Upper lobe of left lung (tissue), 6 donors: Measurements from ENCODE around the gene SIK3. TPM values are rescaled to one million over a fixed set of nuclear protein-coding genes. Genes with fewer than 3 reads are reported as not detected.

ENCODE experiments used
- ATAC-seq, 2 donors: fragments of 200-7000 bp; cut with Tn5 transposase; one replicate each; pipeline ENCODE4 v1.9.1; 2022; ENCODE audit warnings: mild to moderate bottlenecking in 2 of 2, moderate library complexity in 2 of 2; ENCODE audit not compliant: low FRiP score in 2 of 2
- DNase-seq, 2 donors: peaks; one replicate each; pipeline ENCODE4 v3.0.0-alpha.2; 2019 to 2020
- H3K27ac ChIP-seq, 4 donors: fragments of 200-600 bp; sonication (generic); one replicate each; pipeline ENCODE4 v1.5.1; 2016 to 2019
- H3K27me3 ChIP-seq, 4 donors: fragments of 200-600 bp; sonication (generic); one replicate each; pipeline ENCODE4 v1.5.1; 2017 to 2019
- H3K36me3 ChIP-seq, 4 donors: fragments of 200-600 bp; sonication (generic); one replicate each; pipeline ENCODE4 v1.5.1; 2016 to 2019
- H3K4me1 ChIP-seq, 4 donors: fragments of 200-600 bp; sonication (generic); one replicate each; pipeline ENCODE4 v1.5.1; 2018 to 2019
- H3K4me3 ChIP-seq, 4 donors: fragments of 200-600 bp; sonication (generic); one replicate each; pipeline ENCODE4 v1.5.1; 2017 to 2019; ENCODE audit warnings: mild to moderate bottlenecking in 2 of 4, moderate library complexity in 1 of 4
- H3K9me3 ChIP-seq, 4 donors: fragments of 200-600 bp; sonication (generic); one replicate each; pipeline ENCODE4 v1.5.1; 2018 to 2019
- CTCF ChIP-seq, 6 experiments: fragments of 450-650 bp in 4 of 6; fragments of 200-600 bp in 2 of 6; sonication (generic) in 2 of 6; IDR thresholded peaks; one replicate each; pipeline ENCODE4 v1.5.1; 2016 to 2019; ENCODE audit warnings: antibody characterized with exemption in 6 of 6
- EP300 ChIP-seq, 4 donors: sonication (generic); formaldehyde crosslinking; IDR thresholded peaks; one replicate each; pipeline ENCODE4 v1.5.1; 2017; ENCODE audit warnings: antibody characterized with exemption in 4 of 4, control low read depth in 2 of 4
- POLR2A ChIP-seq, 4 donors: fragments of 450-650 bp; IDR thresholded peaks; one replicate each; pipeline ENCODE4 v1.5.1; 2016 to 2017; ENCODE audit warnings: antibody characterized with exemption in 4 of 4, mild to moderate bottlenecking in 2 of 4
- POLR2AphosphoS5 ChIP-seq, 2 donors: sonication (generic); formaldehyde crosslinking; IDR thresholded peaks; one replicate each; pipeline ENCODE4 v1.5.1; 2017; ENCODE audit warnings: antibody characterized with exemption in 2 of 2
- WGBS, 2 donors: methylation state at CpG; one replicate each; pipeline ENCODE4 v1.1.5; 2017 to 2018; 5-methylcytosine and 5-hydroxymethylcytosine counted together
- total RNA-seq, 6 donors: library from RNA; depleted of rRNA in 4 of 6; stranded (reverse); fragments of >200 nt in 4 of 6; gene quantifications; one replicate each; pipeline versions ENCODE4 v1.1.0 to v1.2.1, GENCODE V29; 2016 to 2021
- donor health status: DM: no; HTN: no; CAD: no; lungs with moderate emphysema.
- donor health status: DM: no; HTN: yes; CAD: no; lungs with severe emphysema.

SIK3 gene
- total RNA-seq, 6 donors from 2014 or later, result 26.9 to 115 (median 43.7) TPM

GRCh38 chr11:116876656-116877055, 221.6 kb downstream of the SIK3 start:
- Histone ChIP-seq H3K36me3 (peaks cover 4 to 42% (median 24%) of the 10 kb centered on the region in 4 donors), H3K9me3 (no peaks in the 10 kb centered on the region), H3K4me3 (no peak overlapping the region), H3K27ac (no peak overlapping the region), H3K27me3 (no peaks in the 10 kb centered on the region), H3K4me1 (no peaks in the 10 kb centered on the region)
- DNase-seq, result no peak
- no peak for TF ChIP-seq POLR2AphosphoS5 (IDR thresholded peaks at IDR 0.05)
- no peak for TF ChIP-seq POLR2A (IDR thresholded peaks at IDR 0.05)
- TF ChIP-seq EP300 (IDR thresholded peaks at IDR 0.05), result no peak
- no peak for TF ChIP-seq CTCF (IDR thresholded peaks at IDR 0.05)
- ATAC-seq, result no peak
- 84 to 93% methylated on average over 7 to 8 of the region's 8 CpGs for WGBS, 2 donors

GRCh38 chr11:116875194-116875593, 223.0 kb downstream of the SIK3 start:
- H3K4me1 ChIP-seq, result peaks cover 0 to 9% (median 3%) of the 10 kb centered on the region in 4 donors
- no peak overlapping the region for H3K4me3 ChIP-seq
- DNase-seq (no peak), ATAC-seq (no peak)
- TF ChIP-seq POLR2A (IDR thresholded peaks at IDR 0.05) (no peak), CTCF (IDR thresholded peaks at IDR 0.05) (no peak), EP300 (IDR thresholded peaks at IDR 0.05) (no peak), POLR2AphosphoS5 (IDR thresholded peaks at IDR 0.05) (no peak)
- WGBS, 2 donors, result 96 to 99% methylated on average over 7 of the region's 7 CpGs
- H3K27me3 ChIP-seq, result no peaks in the 10 kb centered on the region
- no peaks in the 10 kb centered on the region for H3K9me3 ChIP-seq
- no peak overlapping the region for H3K27ac ChIP-seq
- H3K36me3 ChIP-seq, result peaks cover 4 to 53% (median 24%) of the 10 kb centered on the region in 4 donors

GRCh38 chr11:116874251-116874650, 224.0 kb downstream of the SIK3 start:
- no peak for DNase-seq

GRCh38 chr11:116873381-116873780, 224.8 kb downstream of the SIK3 start:
- peaks cover 0 to 9% (median 3%) of the 10 kb centered on the region in 4 donors for H3K4me1 ChIP-seq
- H3K9me3 ChIP-seq, result no peaks in the 10 kb centered on the region
- no peak for ATAC-seq
- no peak for DNase-seq
- 97% methylated on average over 9 to 11 of the region's 11 CpGs for WGBS, 2 donors
- H3K27ac ChIP-seq, result no peak overlapping the region
- no peak overlapping the region for H3K4me3 ChIP-seq
- TF ChIP-seq CTCF (IDR thresholded peaks at IDR 0.05) (no peak), EP300 (IDR thresholded peaks at IDR 0.05) (no peak), POLR2A (IDR thresholded peaks at IDR 0.05) (no peak), POLR2AphosphoS5 (IDR thresholded peaks at IDR 0.05) (no peak)
- H3K27me3 ChIP-seq, result no peaks in the 10 kb centered on the region
- H3K36me3 ChIP-seq, result peaks cover 4 to 70% (median 30%) of the 10 kb centered on the region in 4 donors

More at GRCh38 chr11:116874251-116874650, 224.0 kb downstream of the SIK3 start:
- H3K4me3 ChIP-seq, result no peak overlapping the region
- no peak for TF ChIP-seq EP300 (IDR thresholded peaks at IDR 0.05)
- no peak for TF ChIP-seq POLR2AphosphoS5 (IDR thresholded peaks at IDR 0.05)
- TF ChIP-seq CTCF (IDR thresholded peaks at IDR 0.05), result no peak
- TF ChIP-seq POLR2A (IDR thresholded peaks at IDR 0.05), result no peak
- H3K27ac ChIP-seq, result no peak overlapping the region
- no peak for ATAC-seq
- no peaks in the 10 kb centered on the region for H3K9me3 ChIP-seq
- 82 to 90% methylated on average over 2 of the region's 2 CpGs for WGBS, 2 donors
- H3K36me3 ChIP-seq, result peaks cover 4 to 61% (median 28%) of the 10 kb centered on the region in 4 donors
- H3K4me1 ChIP-seq, result peaks cover 0 to 9% (median 3%) of the 10 kb centered on the region in 4 donors
- no peaks in the 10 kb centered on the region for H3K27me3 ChIP-seq

GRCh38 chr11:116871248-116871647, 227.0 kb downstream of the SIK3 start:
- Histone ChIP-seq H3K9me3 (no peaks in the 10 kb centered on the region), H3K4me1 (peaks cover 0 to 9% (median 3%) of the 10 kb centered on the region in 4 donors), H3K27me3 (no peaks in the 10 kb centered on the region), H3K4me3 (no peak overlapping the region), H3K36me3 (peaks cover 11 to 91% (median 43%) of the 10 kb centered on the region in 4 donors), H3K27ac (peak overlapping the region in 2 of 4 donors; percentile 21 to 70)
- no peak for TF ChIP-seq POLR2A (IDR thresholded peaks at IDR 0.05)
- TF ChIP-seq EP300 (IDR thresholded peaks at IDR 0.05), result no peak
- no peak for TF ChIP-seq CTCF (IDR thresholded peaks at IDR 0.05)
- no peak for TF ChIP-seq POLR2AphosphoS5 (IDR thresholded peaks at IDR 0.05)
- WGBS, 2 donors, result 50 to 55% methylated on average over 3 of the region's 3 CpGs
- ATAC-seq, result peak in 1 of 2 donors; percentile 56
- no peak for DNase-seq
